ENCODE results near the gene PRDX5. TPM values are rescaled to one million over a fixed set of nuclear protein-coding genes. Genes with fewer than 3 reads are reported as not detected.

The PRDX5 gene
- total and polyA plus RNA-seq, 2 donors: 222 to 286 TPM

DNA sequence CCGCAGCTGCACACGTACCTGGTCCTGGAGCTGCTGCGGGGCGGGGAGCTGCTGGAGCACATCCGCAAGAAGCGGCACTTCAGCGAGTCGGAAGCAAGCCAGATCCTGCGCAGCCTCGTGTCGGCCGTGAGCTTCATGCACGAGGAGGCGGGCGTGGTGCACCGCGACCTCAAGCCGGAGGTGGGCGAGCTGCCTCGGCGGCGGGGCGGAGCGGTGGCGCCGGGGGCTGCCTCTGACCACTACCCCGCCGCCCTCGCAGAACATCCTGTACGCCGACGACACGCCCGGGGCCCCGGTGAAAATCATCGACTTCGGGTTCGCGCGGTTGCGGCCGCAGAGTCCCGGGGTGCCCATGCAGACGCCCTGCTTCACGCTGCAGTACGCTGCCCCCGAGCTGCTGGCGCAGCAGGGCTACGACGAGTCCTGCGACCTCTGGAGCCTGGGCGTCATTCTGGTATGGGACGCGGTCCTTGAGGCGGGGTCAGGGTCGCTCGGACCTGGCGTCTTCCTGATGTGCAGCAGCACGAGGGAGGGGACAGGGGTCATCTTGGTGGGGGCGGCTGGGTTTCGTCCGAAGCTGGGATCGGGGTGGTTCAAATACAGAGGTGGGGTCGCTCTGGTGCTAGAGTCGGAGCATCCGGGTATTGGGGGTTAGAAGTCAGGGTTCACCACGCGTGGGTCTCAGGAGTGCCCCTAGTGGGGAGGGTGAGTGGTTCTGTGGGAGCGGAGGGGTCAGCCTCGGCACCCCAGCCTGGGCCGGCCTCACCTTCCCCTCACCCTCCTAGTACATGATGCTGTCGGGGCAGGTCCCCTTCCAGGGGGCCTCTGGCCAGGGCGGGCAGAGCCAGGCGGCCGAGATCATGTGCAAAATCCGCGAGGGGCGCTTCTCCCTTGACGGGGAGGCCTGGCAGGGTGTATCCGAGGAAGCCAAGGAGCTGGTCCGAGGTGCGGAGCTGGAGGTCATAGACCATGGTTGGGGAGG, 51.8 kb downstream of the PRDX5 start:
- Histone ChIP-seq H3K36me3 (ENCODE audit: control insufficient read depth in 2 of 2, insufficient read depth in 2 of 2, low read length in 1 of 2) (peaks cover 26 to 51% of the 10 kb centered on the region in 2 donors), H3K4me3 (ENCODE audit: low read length in 2 of 2) (no peak overlapping the region), H3K4me1 (ENCODE audit: control insufficient read depth in 2 of 2, insufficient read depth in 2 of 2, low read length in 2 of 2) (peaks cover 0 to 4% of the 10 kb centered on the region in 2 donors), H3K27me3 (ENCODE audit: control insufficient read depth in 2 of 2, insufficient read depth in 1 of 2, low read length in 1 of 2) (no peaks in the 10 kb centered on the region), H3K27ac (ENCODE audit: low read depth in 1 of 2, low read length in 1 of 2) (no peak overlapping the region), H3K9me3 (ENCODE audit: control insufficient read depth in 2 of 2, insufficient read depth in 1 of 2, low read length in 1 of 2) (peaks cover 1 to 7% of the 10 kb centered on the region in 2 donors)
- 97% methylated on average over 82 of the region's 82 CpGs for WGBS
- DNase-seq (ENCODE audit: low read depth in 6 of 9, low spot score in 9 of 9): no peak

DNA sequence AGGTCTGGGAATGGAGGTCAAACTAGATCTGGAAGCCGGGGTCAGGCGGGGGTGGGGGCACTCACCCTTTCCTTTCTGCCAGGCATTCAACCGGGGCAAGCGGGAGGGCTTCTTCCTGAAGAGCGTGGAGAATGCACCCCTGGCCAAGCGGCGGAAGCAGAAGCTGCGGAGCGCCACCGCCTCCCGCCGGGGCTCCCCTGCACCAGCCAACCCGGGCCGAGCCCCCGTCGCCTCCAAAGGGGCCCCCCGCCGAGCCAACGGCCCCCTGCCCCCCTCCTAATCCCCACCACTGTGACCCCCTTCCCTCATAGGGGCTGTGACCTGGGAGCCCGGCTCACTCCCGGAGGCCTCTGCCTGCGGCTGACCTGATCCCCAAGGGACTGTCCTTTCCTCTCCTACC, 53.3 kb downstream of the PRDX5 start:
- Histone ChIP-seq H3K4me3 (ENCODE audit: low read length in 2 of 2) (no peak overlapping the region), H3K36me3 (ENCODE audit: control insufficient read depth in 2 of 2, insufficient read depth in 2 of 2, low read length in 1 of 2) (peaks cover 18 to 41% of the 10 kb centered on the region in 2 donors), H3K4me1 (ENCODE audit: control insufficient read depth in 2 of 2, insufficient read depth in 2 of 2, low read length in 2 of 2) (peaks cover 0 to 4% of the 10 kb centered on the region in 2 donors), H3K9me3 (ENCODE audit: control insufficient read depth in 2 of 2, insufficient read depth in 1 of 2, low read length in 1 of 2) (peaks cover 1 to 7% of the 10 kb centered on the region in 2 donors), H3K27me3 (ENCODE audit: control insufficient read depth in 2 of 2, insufficient read depth in 1 of 2, low read length in 1 of 2) (no peaks in the 10 kb centered on the region), H3K27ac (ENCODE audit: low read depth in 1 of 2, low read length in 1 of 2) (no peak overlapping the region)
- no peak for DNase-seq (ENCODE audit: low read depth in 6 of 9, low spot score in 9 of 9)
- 93% methylated on average over 22 of the region's 22 CpGs for WGBS

Other genes starting within 250 kb of the PRDX5 start
- 16.6 TPM for gene MACROD1, start 152.0 kb upstream of the PRDX5 start, total RNA-seq
- 9.7 TPM for gene MACROD1, start 152.0 kb upstream of the PRDX5 start, polyA plus RNA-seq
- gene STIP1, start 131.9 kb upstream of the PRDX5 start, total RNA-seq: 94.1 TPM
- 46.7 TPM for gene STIP1, start 131.9 kb upstream of the PRDX5 start, polyA plus RNA-seq
- 74.5 TPM for gene FERMT3, start 111.4 kb upstream of the PRDX5 start, total RNA-seq
- 91.0 TPM for gene FERMT3, start 111.4 kb upstream of the PRDX5 start, polyA plus RNA-seq
- gene TRPT1, start 91.9 kb upstream of the PRDX5 start, total RNA-seq: 45.1 TPM
- gene TRPT1, start 91.9 kb upstream of the PRDX5 start, polyA plus RNA-seq: 66.7 TPM
- gene NUDT22, start 91.8 kb upstream of the PRDX5 start, total RNA-seq: 48.7 TPM
- gene NUDT22, start 91.8 kb upstream of the PRDX5 start, polyA plus RNA-seq: 93.2 TPM
- 18.1 TPM for gene DNAJC4, start 87.6 kb upstream of the PRDX5 start, total RNA-seq
- gene DNAJC4, start 87.6 kb upstream of the PRDX5 start, polyA plus RNA-seq: 134 TPM
- gene VEGFB, start 83.5 kb upstream of the PRDX5 start, total RNA-seq: 16.0 TPM
- 70.2 TPM for gene VEGFB, start 83.5 kb upstream of the PRDX5 start, polyA plus RNA-seq
- gene FKBP2, start 77.0 kb upstream of the PRDX5 start, total RNA-seq: 45.0 TPM
- gene FKBP2, start 77.0 kb upstream of the PRDX5 start, polyA plus RNA-seq: 128 TPM
- gene PPP1R14B, start 71.2 kb upstream of the PRDX5 start, total RNA-seq: 106 TPM
- 105 TPM for gene PPP1R14B, start 71.2 kb upstream of the PRDX5 start, polyA plus RNA-seq
- 5.8 TPM for gene PLCB3, start 66.6 kb upstream of the PRDX5 start, total RNA-seq
- gene PLCB3, start 66.6 kb upstream of the PRDX5 start, polyA plus RNA-seq: 7.3 TPM
- 65.8 TPM for gene BAD, start 33.5 kb upstream of the PRDX5 start, total RNA-seq
- gene BAD, start 33.5 kb upstream of the PRDX5 start, polyA plus RNA-seq: 64.1 TPM
- 7.3 TPM for gene GPR137, start 32.3 kb upstream of the PRDX5 start, total RNA-seq
- 18.5 TPM for gene GPR137, start 32.3 kb upstream of the PRDX5 start, polyA plus RNA-seq
- not detected for gene KCNK4, start 26.8 kb upstream of the PRDX5 start, total RNA-seq
- not detected for gene KCNK4, start 26.8 kb upstream of the PRDX5 start, polyA plus RNA-seq
- 0.19 TPM for gene CATSPERZ, start 17.8 kb upstream of the PRDX5 start, total RNA-seq
- gene CATSPERZ, start 17.8 kb upstream of the PRDX5 start, polyA plus RNA-seq: 0.78 TPM
- gene ESRRA, start 12.6 kb upstream of the PRDX5 start, total RNA-seq: 20.5 TPM
- 48.0 TPM for gene ESRRA, start 12.6 kb upstream of the PRDX5 start, polyA plus RNA-seq
- 353 TPM for gene TRMT112, start 562 bp upstream of the PRDX5 start, total RNA-seq
- gene TRMT112, start 562 bp upstream of the PRDX5 start, polyA plus RNA-seq: 294 TPM
- 26.9 TPM for gene CCDC88B, start 22.1 kb downstream of the PRDX5 start, total RNA-seq
- gene CCDC88B, start 22.1 kb downstream of the PRDX5 start, polyA plus RNA-seq: 480 TPM
- gene RPS6KA4, start 41.0 kb downstream of the PRDX5 start, total RNA-seq: 17.8 TPM
- gene RPS6KA4, start 41.0 kb downstream of the PRDX5 start, polyA plus RNA-seq: 24.6 TPM
- under 0.01 TPM for gene SLC22A11, start 237.8 kb downstream of the PRDX5 start, total RNA-seq
- 0.16 TPM for gene SLC22A11, start 237.8 kb downstream of the PRDX5 start, polyA plus RNA-seq

Data from thymus (tissue), 11 donors.